ENCODE measurements around the gene CCDC187. TPM values are rescaled to one million over a fixed set of nuclear protein-coding genes. Genes with fewer than 3 reads are reported as not detected.

The CCDC187 gene
- total RNA-seq, 1 donor from 2014 or later = 0.07 TPM

DNA sequence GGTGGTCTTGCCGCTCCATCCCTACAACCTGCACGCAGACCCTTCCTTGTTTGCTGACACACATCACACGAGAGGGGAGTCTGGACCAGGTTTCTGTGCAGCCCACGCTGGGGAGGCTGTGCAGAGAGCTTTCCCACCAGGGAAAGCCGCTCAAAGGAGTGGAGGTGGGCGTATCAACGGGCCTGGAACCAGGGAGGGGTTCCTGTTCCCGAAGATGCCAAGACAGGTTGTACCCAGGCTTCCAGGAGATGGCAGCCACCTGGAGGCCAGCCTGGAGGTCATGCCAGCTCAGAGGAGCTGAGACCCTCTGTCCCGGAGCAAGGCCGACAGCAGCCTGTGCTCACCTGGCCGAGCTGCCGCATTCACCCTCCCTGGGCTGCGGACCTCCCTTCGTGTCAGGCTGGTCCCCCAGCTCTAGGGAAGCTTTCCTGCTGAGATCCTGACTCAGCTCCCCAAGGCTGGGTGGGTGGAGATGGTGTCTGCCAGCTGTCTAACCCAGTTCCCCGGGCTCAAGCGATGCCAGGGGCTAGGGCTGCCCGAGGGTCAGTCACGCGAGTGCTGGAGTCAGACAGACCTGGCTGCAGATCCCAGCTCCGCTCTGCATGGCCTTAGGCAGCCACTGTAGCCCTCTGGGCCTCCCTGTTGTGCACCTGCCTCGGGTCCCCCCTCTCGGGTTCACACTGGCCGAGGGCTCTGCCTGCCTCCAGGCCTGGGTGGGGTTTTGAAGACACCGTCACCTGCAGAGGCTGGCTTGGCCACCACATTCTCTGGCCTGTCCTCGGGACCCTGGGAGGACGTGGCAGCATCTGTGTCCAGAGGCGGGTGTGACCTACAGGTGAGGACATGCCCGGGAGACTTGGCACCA, 29.7 kb downstream of the CCDC187 start:
- no peak for DNase-seq (ENCODE audit: low read depth, low spot score)
- no peaks in the 10 kb centered on the region for H3K36me3 Mint-ChIP-seq (ENCODE audit: low read depth)
- no peaks in the 10 kb centered on the region for H3K9me3 Mint-ChIP-seq
- peaks cover 26% of the 10 kb centered on the region for H3K27me3 Mint-ChIP-seq (ENCODE audit: low read depth)
- no peak overlapping the region for H3K4me3 Mint-ChIP-seq
- H3K27ac Mint-ChIP-seq (ENCODE audit: unreplicated experiment) = no peak overlapping the region
- H3K4me1 Mint-ChIP-seq = no peaks in the 10 kb centered on the region
- TF ChIP-seq, protein P1, sequence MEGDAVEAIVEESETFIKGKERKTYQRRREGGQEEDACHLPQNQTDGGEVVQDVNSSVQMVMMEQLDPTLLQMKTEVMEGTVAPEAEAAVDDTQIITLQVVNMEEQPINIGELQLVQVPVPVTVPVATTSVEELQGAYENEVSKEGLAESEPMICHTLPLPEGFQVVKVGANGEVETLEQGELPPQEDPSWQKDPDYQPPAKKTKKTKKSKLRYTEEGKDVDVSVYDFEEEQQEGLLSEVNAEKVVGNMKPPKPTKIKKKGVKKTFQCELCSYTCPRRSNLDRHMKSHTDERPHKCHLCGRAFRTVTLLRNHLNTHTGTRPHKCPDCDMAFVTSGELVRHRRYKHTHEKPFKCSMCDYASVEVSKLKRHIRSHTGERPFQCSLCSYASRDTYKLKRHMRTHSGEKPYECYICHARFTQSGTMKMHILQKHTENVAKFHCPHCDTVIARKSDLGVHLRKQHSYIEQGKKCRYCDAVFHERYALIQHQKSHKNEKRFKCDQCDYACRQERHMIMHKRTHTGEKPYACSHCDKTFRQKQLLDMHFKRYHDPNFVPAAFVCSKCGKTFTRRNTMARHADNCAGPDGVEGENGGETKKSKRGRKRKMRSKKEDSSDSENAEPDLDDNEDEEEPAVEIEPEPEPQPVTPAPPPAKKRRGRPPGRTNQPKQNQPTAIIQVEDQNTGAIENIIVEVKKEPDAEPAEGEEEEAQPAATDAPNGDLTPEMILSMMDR (conservative IDR thresholded peaks at IDR 0.05) = no peak

DNA sequence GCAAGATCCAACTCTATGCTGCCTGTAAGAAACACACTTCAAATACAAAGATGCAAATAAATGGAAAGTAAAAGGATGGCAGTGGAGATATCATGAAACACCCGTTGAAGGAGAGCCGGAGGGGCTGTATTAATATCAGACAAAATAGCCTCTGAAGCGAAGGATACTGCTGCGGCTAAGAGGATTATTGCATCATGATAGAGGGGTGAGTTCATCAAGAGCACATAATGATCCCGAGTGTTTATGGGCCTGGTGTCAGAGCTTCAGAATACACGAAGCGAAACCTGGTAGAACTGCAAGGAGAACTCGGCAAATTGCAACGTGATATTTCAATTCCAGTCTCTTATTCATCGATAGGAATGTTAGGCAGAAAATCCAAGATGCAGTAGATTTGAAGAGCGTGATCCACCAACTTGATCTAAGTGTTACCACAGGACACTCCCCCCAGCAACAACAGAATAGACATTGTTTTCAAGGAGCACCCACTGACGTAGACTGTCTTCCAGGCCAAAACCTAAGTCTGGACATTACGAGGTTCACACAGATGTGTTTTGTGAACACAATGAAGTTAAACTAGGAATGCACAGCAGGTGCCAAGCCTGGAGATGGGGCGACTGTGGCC, 30.5 kb downstream of the CCDC187 start:
- H3K4me1 Mint-ChIP-seq = peaks cover 6% of the 10 kb centered on the region
- no peak for DNase-seq (ENCODE audit: low read depth, low spot score)
- peaks cover 27% of the 10 kb centered on the region for H3K27me3 Mint-ChIP-seq (ENCODE audit: low read depth)
- H3K9me3 Mint-ChIP-seq = no peaks in the 10 kb centered on the region
- no peak overlapping the region for H3K4me3 Mint-ChIP-seq
- H3K27ac Mint-ChIP-seq (ENCODE audit: unreplicated experiment) = no peak overlapping the region
- TF ChIP-seq, protein P1 (conservative IDR thresholded peaks at IDR 0.05) = no peak
- no peaks in the 10 kb centered on the region for H3K36me3 Mint-ChIP-seq (ENCODE audit: low read depth)

DNA sequence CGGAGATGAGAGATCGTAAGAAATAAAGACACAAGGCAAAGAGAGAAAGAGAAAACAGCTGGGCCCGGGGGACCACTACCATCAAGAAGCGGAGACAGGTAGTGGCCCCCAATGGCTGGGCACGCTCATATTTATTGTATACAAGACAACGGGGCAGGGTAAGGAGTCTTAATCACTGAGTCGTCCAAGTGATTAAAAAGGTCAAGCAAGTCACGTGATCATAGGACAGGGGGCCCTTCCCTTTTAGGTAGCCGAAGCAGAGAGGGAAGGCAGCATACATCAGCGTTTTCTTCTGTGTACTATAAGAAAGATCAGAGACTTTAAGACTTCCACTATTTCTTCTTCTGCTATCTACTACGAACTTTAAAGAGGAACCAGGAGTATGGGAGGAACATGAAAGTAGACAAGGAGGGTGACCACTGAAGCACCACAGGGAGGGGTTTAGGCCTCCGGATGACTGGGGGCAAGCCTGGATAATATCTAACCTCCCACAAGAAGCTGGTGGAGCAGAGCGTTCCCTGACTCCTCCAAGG, 33.7 kb downstream of the CCDC187 start:
- DNase-seq (ENCODE audit: low read depth, low spot score) = no peak
- Mint-ChIP-seq H3K27ac (ENCODE audit: unreplicated experiment) (no peak overlapping the region), H3K4me1 (peaks cover 16% of the 10 kb centered on the region), H3K9me3 (no peaks in the 10 kb centered on the region), H3K4me3 (no peak overlapping the region), H3K36me3 (ENCODE audit: low read depth) (no peaks in the 10 kb centered on the region), H3K27me3 (ENCODE audit: low read depth) (peaks cover 19% of the 10 kb centered on the region)
- TF ChIP-seq, protein P1 (conservative IDR thresholded peaks at IDR 0.05) = no peak

DNA sequence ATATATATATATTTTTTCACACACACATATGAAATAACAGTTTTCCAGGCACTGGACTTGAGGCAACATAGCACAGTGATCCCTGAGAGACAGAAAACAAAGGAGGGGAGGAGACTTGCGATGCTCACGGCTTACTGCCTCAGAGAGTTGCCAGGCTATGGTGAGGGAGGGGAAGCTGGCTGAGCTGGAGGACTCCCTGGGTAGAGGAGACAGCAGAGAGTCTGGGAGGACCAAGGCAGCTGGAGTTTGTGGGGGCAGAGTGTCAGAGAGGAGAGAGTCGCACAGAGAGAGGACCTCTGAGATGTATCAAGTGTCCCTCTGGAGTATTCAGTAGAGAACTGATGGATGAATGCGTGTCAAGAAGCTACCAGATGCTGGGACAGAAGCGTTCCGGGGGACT, 35.2 kb downstream of the CCDC187 start:
- Mint-ChIP-seq H3K4me3 (no peak overlapping the region), H3K27ac (ENCODE audit: unreplicated experiment) (no peak overlapping the region), H3K36me3 (ENCODE audit: low read depth) (no peaks in the 10 kb centered on the region), H3K4me1 (peaks cover 16% of the 10 kb centered on the region), H3K27me3 (ENCODE audit: low read depth) (peaks cover 19% of the 10 kb centered on the region), H3K9me3 (no peaks in the 10 kb centered on the region)
- TF ChIP-seq, protein P1 (conservative IDR thresholded peaks at IDR 0.05) = no peak
- no peak for DNase-seq (ENCODE audit: low read depth, low spot score)

DNA sequence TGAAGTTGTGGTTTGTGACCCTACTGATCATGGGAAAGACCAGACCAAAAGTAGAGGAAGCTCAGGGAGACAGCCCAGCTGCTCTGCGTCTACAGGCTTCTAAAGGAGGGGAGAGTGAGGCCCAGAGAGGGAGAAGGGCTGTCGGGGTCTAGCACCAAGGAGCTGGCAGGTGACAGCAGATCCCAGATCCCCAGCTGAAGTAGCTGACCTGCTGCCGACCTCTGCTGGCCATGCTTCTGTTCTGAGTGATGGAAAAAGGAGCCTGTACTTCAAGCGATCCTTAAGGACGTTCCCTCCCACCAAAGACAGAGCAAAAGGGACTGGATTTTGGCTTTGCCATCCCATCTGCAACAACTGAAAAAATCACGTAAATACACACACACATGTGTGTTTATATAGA, 35.6 kb downstream of the CCDC187 start:
- DNase-seq (ENCODE audit: low read depth, low spot score) = no peak
- TF ChIP-seq, protein P1 (conservative IDR thresholded peaks at IDR 0.05) = no peak
- Mint-ChIP-seq H3K9me3 (no peaks in the 10 kb centered on the region), H3K4me1 (peaks cover 16% of the 10 kb centered on the region), H3K27ac (ENCODE audit: unreplicated experiment) (no peak overlapping the region), H3K27me3 (ENCODE audit: low read depth) (peaks cover 18% of the 10 kb centered on the region), H3K4me3 (peak overlapping the region; percentile 17), H3K36me3 (ENCODE audit: low read depth) (no peaks in the 10 kb centered on the region)

Measured in neural crest cell (in vitro differentiated cells).